ENCODE data around the gene RMRP.

The RMRP gene

DNA sequence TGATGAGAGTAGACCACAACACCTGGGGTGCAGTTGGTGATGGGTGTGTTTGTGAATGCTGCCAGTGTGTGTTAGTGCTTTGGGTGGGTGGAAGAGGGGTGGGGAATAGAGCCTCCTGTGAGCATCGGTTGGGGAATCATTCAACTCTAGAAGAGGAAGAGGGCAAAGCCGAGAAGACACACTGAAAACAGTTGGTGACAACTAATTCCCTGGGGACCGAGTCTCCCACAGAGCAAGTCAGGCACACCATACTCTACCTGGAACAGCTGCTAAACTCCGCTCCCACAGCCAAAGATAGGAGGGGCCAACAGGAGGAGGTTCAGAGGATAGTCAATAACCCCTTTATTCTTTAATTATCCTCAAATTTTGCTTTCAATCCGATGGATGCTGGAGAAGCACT, 8.7 kb upstream of the RMRP start:
- TF ChIP-seq, protein P1, sequence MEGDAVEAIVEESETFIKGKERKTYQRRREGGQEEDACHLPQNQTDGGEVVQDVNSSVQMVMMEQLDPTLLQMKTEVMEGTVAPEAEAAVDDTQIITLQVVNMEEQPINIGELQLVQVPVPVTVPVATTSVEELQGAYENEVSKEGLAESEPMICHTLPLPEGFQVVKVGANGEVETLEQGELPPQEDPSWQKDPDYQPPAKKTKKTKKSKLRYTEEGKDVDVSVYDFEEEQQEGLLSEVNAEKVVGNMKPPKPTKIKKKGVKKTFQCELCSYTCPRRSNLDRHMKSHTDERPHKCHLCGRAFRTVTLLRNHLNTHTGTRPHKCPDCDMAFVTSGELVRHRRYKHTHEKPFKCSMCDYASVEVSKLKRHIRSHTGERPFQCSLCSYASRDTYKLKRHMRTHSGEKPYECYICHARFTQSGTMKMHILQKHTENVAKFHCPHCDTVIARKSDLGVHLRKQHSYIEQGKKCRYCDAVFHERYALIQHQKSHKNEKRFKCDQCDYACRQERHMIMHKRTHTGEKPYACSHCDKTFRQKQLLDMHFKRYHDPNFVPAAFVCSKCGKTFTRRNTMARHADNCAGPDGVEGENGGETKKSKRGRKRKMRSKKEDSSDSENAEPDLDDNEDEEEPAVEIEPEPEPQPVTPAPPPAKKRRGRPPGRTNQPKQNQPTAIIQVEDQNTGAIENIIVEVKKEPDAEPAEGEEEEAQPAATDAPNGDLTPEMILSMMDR (IDR thresholded peaks at IDR 0.05; ENCODE audit: insufficient read depth, low read depth, low read length, missing control alignments) = no peak
- H3K4me3 ChIP-seq (ENCODE audit: low read depth, low read length) = no peak overlapping the region
- peak; percentile 41 for DNase-seq (ENCODE audit: low read depth)

DNA sequence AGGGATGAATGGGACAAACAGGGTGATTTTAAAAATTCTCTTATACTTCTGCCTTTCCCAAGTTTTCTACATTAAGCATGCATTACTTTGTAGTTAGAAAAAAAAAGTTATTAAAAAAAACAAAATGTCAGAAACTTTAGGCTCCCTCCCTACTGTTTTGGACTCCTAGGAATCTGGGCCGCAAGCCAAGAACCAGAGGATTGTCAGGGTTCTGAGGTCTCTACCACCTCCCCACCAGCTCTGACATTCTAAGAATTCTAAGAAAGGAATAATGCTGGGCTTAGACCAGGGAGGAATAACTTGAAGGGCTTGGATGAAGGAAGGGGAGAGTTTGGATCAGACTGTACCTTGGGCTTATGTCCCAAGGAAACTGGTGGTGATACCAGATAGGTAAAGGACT, 8.2 kb upstream of the RMRP start:
- no peak for DNase-seq (ENCODE audit: low read depth)
- no peak overlapping the region for H3K4me3 ChIP-seq (ENCODE audit: low read depth, low read length)
- TF ChIP-seq, protein P1 (IDR thresholded peaks at IDR 0.05; ENCODE audit: insufficient read depth, low read depth, low read length, missing control alignments) = no peak

DNA sequence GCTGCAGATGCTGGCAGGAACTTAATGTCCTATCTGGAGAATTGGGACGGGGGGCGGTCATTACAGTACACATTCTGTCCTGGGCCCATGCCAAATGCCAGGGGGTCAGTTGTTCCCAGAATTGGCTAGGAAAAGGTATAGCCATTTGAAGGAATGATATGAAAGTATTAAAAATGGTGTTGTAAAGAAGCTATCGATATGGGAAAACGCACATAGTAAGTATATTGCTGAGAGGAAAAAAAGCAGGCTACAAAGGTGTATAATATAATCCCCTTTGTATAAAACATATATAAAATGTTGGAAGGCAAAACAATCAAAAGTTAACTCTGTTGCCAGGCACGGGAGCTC, 7.6 kb upstream of the RMRP start:
- peak overlapping the region; percentile 72 for H3K4me3 ChIP-seq (ENCODE audit: low read depth, low read length)
- TF ChIP-seq, protein P1 (IDR thresholded peaks at IDR 0.05; ENCODE audit: insufficient read depth, low read depth, low read length, missing control alignments) = no peak
- DNase-seq (ENCODE audit: low read depth) = no peak

DNA sequence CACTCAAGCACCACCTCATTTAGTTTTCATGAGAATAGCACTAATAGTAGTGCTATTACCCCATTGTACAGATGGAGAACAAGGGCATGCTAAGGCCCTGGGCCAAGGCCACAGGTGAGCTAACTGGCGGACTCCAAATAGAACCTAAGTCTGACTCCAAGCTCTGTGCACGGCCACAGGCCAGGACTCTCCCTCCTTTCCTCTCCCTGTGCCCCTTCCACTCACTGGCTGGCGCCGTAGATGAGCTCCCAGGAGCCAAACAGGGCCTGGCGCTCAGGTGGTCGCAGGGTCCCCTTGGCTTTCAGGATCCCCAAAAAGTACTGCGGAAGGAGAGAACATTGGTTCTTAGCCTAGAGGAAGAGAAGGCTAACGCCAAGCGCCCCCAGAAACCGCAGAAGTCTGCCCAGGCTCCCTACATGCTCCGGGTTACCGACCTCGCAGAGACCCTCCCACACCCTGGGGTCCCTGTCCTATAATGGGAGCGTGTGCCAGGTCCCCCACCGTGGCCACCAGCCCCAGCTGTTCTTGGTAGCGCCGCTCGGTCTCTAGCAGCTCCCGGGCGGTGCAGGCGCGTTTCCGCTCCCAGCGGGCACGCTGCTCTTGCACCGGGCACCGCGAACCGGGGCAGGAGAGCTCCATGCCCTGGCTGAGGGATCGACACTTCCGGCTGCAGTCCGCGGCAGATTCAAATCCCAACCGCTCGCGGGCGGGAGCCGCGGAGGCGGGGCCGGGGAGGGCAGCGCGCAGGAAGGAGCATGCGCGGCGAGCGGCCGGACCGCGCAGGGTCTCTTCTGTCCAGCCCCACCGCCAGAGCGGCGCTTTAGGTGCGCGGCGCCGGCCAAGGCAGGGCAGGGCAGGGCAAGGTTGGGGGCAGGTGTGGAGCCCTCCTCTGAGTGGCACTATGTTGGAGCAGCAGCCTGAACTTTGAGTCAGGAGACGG, 7.0 kb upstream of the RMRP start, which contains the start of gene ARHGEF39:
TSS of gene ARHGEF39 (minus strand) at position 665 of the 940 bp plus-strand sequence. CDS start at position 639, 26 bp downstream.
- H3K4me3 ChIP-seq (ENCODE audit: low read depth, low read length) = peak within 1 kb of the TSS; percentile 72

DNA sequence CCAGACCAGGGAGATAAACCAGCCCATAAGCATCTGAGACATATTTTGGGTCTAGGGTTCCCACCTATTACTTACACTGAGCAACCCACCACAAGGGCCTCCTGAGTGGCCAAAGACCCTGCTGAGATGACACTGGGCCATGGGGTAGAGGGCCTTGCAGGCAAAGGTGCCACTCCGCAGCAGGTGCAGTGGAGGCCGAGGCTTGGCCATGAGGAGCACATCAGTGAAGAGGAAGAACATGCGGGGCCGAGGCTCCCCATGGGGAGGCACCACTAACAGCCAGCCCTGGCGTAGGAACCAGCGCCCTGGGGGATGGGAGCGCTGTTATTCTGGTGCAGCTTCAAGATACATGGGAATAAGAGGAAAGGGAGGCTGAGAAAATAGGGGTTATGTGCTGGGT, 4.6 kb upstream of the RMRP start:
- no peak overlapping the region for H3K4me3 ChIP-seq (ENCODE audit: low read depth, low read length)

More for the DNA sequence above, 7.0 kb upstream of the RMRP start, which contains the start of gene ARHGEF39:
- TF ChIP-seq, protein P1 (IDR thresholded peaks at IDR 0.05; ENCODE audit: insufficient read depth, low read depth, low read length, missing control alignments) = peak; percentile 14
- peak; percentile 91 for DNase-seq (ENCODE audit: low read depth)

DNA sequence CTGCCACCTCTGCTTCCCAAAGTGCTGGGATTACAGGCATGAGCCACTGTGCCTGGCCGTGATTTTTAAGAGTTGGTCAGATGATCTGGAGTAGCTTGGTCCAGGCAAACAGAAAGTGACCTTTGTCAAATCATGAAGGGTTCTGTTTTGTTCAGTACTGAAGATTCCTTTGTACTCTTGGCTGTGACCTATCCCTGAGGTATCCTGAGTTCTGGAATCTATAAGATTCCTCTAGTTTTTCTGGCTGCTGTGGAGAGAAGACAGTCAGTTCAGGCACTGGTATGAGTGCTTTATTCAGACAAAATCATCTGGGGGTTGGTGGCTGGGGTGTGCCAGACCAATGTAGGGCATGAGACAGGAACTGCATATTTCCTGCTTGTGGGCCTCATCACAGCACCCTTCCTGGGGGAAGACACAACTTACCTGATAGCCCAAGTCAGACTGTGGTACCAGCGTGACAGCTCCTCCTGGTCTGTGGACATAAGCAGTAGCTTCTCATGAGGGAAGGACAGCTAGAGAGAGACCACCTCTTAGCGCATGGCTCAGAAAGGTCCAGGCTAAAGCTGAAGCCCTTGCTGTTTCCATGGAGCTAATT, 4.0 kb upstream of the RMRP start:
- TF ChIP-seq, protein P1 (IDR thresholded peaks at IDR 0.05; ENCODE audit: insufficient read depth, low read depth, low read length, missing control alignments) = no peak
- H3K4me3 ChIP-seq (ENCODE audit: low read depth, low read length) = no peak overlapping the region
- DNase-seq (ENCODE audit: low read depth) = no peak

More for the DNA sequence above, 4.6 kb upstream of the RMRP start:
- DNase-seq (ENCODE audit: low read depth) = no peak
- TF ChIP-seq, protein P1 (IDR thresholded peaks at IDR 0.05; ENCODE audit: insufficient read depth, low read depth, low read length, missing control alignments) = no peak
